Right lobe of liver (tissue), 4 donors: Measurements from ENCODE around the gene NUP85.

Experiments
- CTCF ChIP-seq, 4 donors: fragments of 200-600 bp in 3 of 4; fragments of 450-650 bp in 1 of 4; IDR thresholded peaks; one replicate each; pipeline versions ENCODE4 v1.5.1 to v1.8.0; 2016 to 2022; ENCODE audit warnings: antibody characterized with exemption in 4 of 4, mild to moderate bottlenecking in 2 of 4
- POLR2A ChIP-seq: fragments of 450-650 bp; IDR thresholded peaks from one replicate; pipeline ENCODE4 v1.6.1; 2017; ENCODE audit warnings: antibody characterized with exemption, mild to moderate bottlenecking
- donor health status: DM: no; HTN: no; CAD: no.
- donor health status: DM: no; HTN: no; CAD: no.
- donor health status: DM: no; HTN: yes; CAD: no.

- TF ChIP-seq POLR2A, result no peak
- no peak for TF ChIP-seq CTCF (IDR thresholded peaks at IDR 0.05)
Measured at GRCh38 chr17:75228305-75228704, 22.8 kb downstream of the NUP85 start.
